Stimulated activated CD4-positive, alpha-beta T cell treated with anti-CD3 and anti-CD28 coated beads, Interleukin-4, amount 100 ng/mL, for 24 hours (primary cell): Measurements from ENCODE around the gene LRRC4C.
A peak's percentile ranks its signal among the peaks of the same experiment; 100 is the strongest.

ENCODE experiments used
- DNase-seq: peaks from one replicate; pipeline ENCODE4 v3.0.0-alpha.2; 2020

Gene LRRC4C

DNA sequence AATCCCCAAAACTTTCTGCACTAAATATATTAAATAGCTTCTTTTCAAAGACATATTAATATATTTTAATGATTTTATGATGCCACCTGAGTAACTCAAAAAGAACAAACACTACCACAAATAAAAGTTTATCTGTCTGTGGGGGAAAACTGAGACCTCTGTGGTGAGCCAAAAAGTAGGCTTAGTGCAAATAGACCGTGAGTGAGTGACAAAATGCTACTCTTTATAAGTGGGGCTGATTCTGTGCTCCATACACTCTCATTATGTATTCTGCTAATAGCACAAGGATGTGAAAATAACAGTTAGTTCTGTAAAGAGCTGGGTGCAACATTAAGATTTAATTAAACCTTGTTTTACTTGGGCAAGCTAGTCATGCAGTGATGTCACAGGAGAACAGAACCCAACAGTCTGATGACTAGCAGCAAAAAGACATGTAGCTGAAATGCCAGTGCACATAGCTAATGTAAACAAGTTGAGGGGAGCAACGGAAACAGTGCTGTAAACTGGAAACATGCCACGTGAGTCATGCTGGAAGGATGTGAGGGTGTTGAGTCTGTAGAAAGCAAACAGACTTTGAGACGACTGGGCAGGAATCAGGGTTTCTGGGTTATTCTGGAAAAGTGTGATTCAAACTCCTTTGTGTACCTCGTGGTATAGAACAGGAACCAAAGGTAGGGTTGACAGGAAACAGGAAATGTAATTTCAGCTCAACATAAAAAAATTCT is 1130.4 kb downstream of the LRRC4C start:
- DNase-seq, result no peak

DNA sequence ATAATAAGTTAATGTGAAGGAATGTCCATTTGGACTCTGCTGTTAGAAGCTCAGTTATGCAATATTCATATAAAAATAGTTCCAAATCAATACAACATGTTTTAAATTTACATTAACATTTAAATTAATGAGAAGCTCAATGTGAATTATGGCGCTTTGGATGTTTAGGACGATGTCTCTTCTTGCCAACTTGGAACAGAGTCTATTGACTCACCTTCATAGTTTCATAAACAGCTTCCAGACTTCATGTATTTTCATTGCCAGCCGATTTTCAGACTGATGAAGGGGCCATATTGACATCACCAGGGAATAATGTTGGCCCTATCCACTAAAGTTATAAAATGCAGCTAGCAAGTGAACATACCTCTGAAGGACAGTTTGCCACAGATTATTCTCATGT is 1136.2 kb downstream of the LRRC4C start:
- no peak for DNase-seq

- DNase-seq, result no peak
Measured at GRCh38 chr11:40321537-40321936, 1137.9 kb downstream of the LRRC4C start.

DNA sequence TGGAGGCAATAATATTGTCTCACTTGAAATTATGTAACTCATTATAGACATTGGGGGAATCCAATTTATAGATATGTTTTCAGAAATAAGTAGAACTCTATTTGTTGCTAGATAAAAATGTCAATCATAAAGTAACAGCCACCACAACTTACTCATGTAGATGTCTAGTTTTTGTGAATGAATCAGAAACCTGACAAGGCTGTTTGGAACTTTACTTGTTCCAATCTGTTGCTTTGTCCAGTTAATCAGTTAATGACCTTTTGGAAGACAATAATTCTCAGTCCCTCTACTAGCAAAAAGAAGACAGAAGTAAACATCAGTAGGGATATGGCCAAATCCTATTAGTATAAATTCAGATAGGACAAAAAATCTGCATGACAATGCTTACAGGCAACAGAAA is 1143.3 kb downstream of the LRRC4C start:
- DNase-seq, result no peak

- no peak for DNase-seq
Measured at GRCh38 chr11:40315122-40315521, 1144.3 kb downstream of the LRRC4C start.

DNA sequence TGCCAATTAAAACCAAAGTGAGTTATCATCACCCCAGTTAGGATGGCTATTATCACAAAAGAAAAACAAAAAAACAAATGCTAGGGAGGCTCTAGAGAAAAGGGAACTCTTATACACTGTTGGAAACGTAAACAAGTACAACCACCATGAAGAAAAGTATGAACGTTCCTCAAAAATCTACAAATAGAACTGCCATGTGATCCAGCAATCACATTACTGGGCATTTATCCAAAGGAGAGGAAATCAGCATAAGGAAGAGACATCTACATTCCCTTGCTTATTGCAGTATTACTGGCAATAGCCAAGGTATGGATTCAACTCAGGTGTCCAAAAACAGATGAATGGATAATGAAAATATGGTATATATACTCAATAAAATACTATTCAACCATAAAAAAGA is 1145.1 kb downstream of the LRRC4C start:
- DNase-seq, result no peak

DNA sequence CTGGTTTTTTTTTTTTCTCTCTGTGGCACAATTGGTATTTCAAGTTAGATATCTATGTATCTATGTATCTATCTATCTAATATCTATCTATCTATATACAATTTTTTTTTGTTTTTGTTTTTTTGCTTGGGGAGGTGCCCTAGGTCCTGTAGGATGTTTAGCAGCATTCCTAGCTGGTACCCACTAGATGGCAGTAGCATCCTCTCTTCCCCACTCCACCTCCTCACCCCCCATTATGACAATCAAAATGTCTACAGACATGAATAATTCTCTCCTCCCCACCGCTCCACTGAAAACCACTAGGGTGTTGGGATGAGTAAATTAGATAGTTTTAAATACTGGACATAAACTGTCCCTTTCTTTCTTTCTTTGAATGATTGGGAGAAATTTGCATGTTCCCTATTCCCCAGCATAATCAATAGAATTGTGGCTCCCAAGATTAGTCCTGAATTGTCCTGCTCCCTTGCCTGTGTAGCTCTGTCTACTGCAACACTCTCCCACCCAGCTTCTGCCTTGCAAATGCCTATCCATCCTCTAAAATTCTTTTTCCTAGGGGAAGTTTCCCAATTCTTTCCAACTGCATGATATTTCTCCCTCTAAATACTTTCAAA is 1152.4 kb downstream of the LRRC4C start:
- no peak for DNase-seq

DNA sequence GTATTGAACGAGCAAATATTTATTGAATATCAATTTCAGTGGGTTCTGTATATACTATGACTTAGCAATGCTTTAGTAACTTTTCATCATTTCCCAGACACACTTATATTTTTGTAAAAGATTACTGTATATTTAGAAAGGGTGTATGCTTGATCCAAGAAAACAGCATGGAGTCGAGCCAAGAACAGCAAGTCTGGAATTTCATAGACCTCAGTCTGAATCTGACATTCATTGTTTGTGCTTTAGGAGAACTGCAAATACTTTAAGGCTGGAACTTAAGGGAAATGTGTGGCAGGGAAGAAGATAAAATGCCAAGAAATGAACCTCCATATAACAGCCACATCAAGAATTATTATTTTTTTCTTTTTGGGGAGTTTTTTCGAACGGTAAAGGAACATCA is 1156.8 kb downstream of the LRRC4C start:
- no peak for DNase-seq

DNA sequence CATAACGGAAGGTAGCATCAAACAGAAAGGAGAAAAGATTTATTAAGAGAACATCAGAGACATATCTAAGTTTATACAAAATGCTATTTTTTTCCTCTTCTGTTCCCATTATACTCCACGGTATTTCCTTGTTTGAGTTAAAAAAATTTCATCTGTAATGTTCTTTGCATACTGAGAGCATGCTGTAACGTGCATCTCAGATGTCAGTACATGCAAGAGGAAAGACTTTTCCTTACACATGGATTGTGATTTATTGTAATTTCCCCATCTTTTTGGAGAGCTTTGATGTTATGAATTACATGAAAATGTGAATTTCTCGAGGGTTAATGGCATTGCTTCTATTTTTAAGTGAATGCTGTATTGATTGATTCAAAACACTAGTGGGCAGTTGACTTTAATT is 1164.0 kb downstream of the LRRC4C start:
- DNase-seq, result no peak

GRCh38 chr11:40294741-40295140 is 1164.7 kb downstream of the LRRC4C start:
- DNase-seq, result no peak

GRCh38 chr11:40294349-40294735 is 1165.1 kb downstream of the LRRC4C start:
- DNase-seq, result no peak

DNA sequence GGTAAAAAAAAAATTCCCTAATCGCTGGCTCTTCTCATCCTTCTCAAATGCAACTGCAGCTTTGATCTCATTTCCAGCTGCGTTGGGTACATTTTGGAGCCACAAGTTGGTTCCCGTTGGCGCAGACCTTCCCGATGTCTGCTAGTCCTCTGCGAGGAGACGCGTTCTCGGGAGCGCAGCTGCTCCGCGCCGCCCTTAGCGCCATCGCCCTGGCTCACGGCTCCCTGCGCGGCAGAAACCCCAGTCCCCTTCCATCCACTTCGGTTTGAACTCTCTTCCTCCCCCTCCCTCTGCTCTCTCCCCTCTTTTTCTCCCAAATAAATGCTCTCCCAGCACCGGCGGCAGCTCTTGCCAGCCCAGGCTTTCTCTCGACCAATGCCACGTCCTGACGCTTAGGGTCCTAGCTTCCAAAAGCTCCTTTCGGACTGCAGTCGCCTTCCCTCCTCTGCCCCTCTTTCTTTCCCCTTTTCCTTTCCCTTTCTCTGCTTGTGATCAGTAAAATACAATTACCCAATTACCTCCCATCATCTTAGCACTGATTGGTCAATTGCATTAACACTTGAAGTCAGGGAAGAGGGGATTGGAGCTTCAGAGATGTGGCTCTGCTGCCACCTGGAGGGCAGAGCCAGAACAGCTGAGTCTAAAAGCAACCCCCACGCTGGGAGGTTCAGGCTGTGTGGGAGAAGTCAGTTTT is 1165.7 kb downstream of the LRRC4C start:
- peak; percentile 22 for DNase-seq

- no peak for DNase-seq
Measured at GRCh38 chr11:40292721-40293508, 1166.5 kb downstream of the LRRC4C start.

- DNase-seq, result no peak
Measured at GRCh38 chr11:40291741-40292140, 1167.7 kb downstream of the LRRC4C start.

- DNase-seq, result no peak
Measured at GRCh38 chr11:40291329-40291728, 1168.1 kb downstream of the LRRC4C start.

- DNase-seq, result no peak
Measured at GRCh38 chr11:40290171-40290631, 1169.3 kb downstream of the LRRC4C start.

GRCh38 chr11:40289370-40289769 is 1170.1 kb downstream of the LRRC4C start:
- DNase-seq, result no peak

- DNase-seq, result no peak
Measured at GRCh38 chr11:40287916-40288803, 1171.3 kb downstream of the LRRC4C start.

DNA sequence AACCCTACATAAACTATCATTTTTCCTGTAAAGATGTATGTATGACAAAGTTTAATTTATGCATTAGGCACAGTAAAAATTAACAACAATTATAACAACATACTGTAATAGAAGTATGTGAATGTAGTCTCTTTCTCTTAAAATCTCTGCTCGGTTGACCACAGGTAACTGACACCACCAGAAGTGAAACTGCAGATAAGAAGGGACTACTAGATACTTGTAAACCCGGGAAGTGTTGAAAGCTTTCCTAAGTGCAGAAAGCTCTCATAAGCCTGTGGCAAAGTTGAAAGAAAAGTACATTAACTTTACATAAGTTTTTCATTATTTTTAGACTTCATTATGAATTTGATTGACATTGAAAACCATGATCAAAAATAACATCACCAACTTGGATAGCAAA is 1173.3 kb downstream of the LRRC4C start:
- DNase-seq, result no peak

GRCh38 chr11:40285558-40285957 is 1173.9 kb downstream of the LRRC4C start:
- DNase-seq, result no peak

DNA sequence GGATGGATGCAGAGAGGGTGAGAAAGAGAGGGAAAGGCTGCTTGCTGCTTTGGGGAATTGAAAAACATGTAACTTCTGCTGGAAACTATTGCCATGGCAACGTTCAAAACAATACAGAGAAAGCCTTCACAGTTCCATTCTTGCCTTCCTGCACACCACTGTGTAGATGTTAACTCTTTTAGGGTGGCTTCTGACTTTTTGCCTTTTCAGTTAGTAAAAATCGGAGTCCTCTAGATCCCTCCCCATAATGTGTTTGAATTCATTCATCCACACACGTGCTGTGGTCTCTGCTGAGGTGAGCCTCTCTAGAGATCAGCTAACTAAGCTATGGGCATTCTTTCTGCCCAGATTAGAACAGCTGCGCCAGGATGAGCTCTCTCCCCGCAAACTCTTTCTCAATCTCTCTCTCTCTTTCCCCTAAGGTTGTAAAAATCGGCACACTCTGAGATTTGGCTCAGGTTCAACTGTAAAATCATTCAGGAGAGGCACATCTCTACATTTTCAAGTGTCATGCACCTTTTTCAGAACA is 1178.3 kb downstream of the LRRC4C start:
- no peak for DNase-seq
